Fibroblast of pulmonary artery (primary cell): ENCODE results near the gene SEPTIN14.
"Not testable (repeated sequence)": the region's sequence is repeated elsewhere in the genome, so short reads cannot be mapped to it uniquely, and the experiment has no call there.

ENCODE experiments used
- DNase-seq: peaks from one replicate; pipeline ENCODE4 v3.0.0-alpha.2; 2010; ENCODE audit warnings: low read depth
- H3K4me3 ChIP-seq: replicated peaks from 2 replicates; pipeline ENCODE4 v1.5.1; 2011; ENCODE audit warnings: low read depth, mild to moderate bottlenecking, control low read depth, low read length, moderate library complexity
- CTCF ChIP-seq: IDR thresholded peaks from 2 replicates; pipeline ENCODE4 v1.5.1; 2011; ENCODE audit warnings: mild to moderate bottlenecking, control low read depth, low read length, inconsistent platforms; ENCODE audit errors: missing control alignments

SEPTIN14 gene

DNA sequence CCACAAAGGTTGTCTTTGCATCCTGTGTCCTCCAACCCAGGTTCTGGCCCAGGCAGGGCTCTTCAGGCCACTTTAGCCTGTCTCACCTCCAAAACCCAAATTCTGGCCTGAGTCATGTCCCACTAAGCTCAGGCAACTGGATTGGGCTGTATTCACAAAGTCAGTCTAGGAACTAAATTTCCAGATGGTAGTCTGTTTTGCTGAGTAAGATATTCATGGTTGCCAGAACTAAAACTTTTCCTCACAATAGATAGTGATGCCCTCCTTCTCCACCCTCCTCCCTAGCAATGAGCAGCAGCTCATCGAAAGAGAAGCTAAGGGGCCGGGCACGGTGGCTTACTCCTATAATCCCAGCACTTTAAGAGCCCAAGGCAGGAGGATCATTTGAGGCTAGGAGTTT, 21.8 kb upstream of the SEPTIN14 start:
- DNase-seq, result no peak
- H3K4me3 ChIP-seq, result no peak overlapping the region
- no peak for TF ChIP-seq CTCF

- no peak overlapping the region for H3K4me3 ChIP-seq
- TF ChIP-seq CTCF, result no peak
- DNase-seq, result no peak
Observed at GRCh38 chr7:55878691-55879090, 16.1 kb upstream of the SEPTIN14 start.

DNA sequence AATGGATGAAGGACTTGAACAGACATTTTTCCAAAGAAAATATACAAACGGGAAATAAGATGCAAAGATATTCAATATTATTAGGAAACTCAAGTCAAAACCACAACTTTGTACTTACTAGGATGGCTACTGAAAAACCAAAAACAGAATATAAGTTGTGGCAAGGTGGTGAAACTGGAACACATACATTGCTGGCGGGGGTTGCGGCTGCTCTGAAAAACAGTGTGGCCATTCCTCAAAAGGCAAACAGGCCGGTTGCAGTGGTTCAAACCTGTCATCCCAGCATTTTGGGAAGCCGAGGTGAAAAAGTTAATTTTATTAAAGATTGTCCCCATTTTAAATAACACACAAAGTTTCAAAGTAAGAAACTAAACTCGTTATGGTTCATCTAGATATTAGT, 14.8 kb upstream of the SEPTIN14 start:
- no peak for TF ChIP-seq CTCF
- no peak overlapping the region for H3K4me3 ChIP-seq
- no peak for DNase-seq

DNA sequence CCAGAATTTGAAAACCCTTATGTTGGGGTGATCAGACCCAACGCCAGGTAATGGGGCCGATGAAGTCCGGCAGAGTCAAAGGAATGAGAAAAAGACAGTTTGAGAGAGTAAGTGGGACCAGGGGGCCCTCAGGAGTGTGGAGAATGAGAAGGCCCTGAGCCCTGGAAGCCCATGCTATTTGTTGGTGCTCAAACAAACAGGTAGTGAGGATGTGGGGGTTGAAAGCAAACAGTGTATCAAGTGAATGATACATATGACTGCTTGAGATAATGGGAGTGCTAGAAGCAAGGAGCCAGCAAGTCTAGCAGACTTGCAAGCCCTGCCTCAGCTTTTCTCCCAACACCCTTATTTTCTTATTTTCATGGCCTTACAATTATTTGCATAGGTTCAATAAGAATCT, 11.2 kb upstream of the SEPTIN14 start:
- DNase-seq, result no peak
- no peak for TF ChIP-seq CTCF
- H3K4me3 ChIP-seq, result no peak overlapping the region

GRCh38 chr7:55871932-55872485, 9.5 kb upstream of the SEPTIN14 start:
- no peak for DNase-seq
- no peak for TF ChIP-seq CTCF

DNA sequence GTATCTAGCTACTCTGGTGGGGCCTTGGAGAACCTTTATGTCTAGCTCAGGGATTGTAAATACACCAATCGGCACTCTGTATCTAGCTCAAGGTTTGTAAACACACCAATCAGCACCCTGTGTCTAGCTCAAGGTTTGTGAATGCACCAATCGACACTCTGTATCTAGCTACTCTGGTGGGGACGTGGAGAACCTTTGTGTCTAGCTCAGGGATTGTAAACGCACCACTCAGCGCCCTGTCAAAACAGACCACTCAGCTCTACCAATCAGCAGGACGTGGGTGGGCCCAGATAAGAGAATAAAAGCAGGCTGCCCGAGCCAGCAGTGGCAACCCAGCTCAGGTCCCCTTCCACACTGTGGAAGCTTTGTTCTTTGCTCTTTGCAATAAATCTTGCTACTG, 6.4 kb upstream of the SEPTIN14 start:
- not testable (repeated sequence) for H3K4me3 ChIP-seq, DNase-seq

More at GRCh38 chr7:55871932-55872485, 9.5 kb upstream of the SEPTIN14 start:
- H3K4me3 ChIP-seq, result no peak overlapping the region

DNA sequence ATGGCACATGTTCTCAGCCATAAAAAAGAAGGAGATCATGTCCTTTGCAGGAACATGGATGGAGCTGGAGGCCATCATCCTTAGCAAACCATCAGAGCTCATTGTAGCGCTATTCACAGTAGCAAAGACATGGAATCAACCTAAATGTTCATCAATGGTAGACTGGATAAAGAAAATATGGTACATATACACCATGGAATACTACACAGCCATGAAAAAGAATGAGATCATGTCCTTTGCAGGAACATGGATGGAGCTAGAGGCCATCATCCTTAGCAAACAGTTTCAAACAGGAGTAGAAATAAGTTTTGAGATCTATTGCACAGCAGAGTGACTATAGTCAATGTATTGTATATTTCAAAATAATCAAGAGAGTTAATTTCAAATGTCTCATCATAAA, 17.4 kb downstream of the SEPTIN14 start:
- DNase-seq, H3K4me3 ChIP-seq: not testable (repeated sequence)

DNA sequence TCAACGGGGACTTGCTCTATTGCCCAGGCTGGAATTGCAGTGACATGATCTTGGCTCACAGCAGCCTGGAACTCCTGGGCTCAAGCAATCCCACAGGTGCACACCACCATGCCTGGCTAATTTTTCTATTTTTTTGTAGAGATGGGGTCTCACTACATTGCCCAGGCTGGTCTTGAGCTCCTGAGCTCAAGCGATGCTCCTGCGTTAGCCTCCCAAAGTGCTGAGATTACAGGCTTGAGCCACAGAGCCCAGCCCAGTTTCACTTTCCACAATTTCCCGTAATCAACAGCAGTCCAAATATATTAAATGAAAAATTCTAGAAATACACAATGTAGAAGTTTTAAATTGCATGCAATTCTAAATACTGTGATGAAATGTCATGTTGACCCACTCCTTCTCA, 24.0 kb downstream of the SEPTIN14 start:
- H3K4me3 ChIP-seq, result no peak overlapping the region
- DNase-seq, result no peak
- TF ChIP-seq CTCF, result no peak
